ENCODE results near the gene SORCS3.

The SORCS3 gene

DNA sequence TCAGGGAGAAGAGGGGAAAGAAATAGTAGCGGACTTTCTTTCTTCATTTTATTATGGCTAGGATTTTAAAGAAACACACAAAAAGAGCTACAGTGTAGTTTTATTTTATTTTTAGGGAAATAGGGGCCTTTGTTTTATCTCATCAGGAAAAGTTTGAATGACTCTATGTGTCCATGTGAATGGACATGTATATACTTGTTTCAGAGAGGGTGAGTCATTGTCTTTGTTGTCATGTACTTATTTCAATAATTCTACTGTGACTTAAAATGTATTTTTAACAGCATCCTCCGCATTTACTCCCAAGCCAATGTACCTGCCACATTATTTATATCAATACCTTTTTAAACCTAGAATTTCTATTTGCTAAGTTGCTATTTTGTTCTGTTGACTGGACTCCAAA, 569.5 kb downstream of the SORCS3 start:
- H3K4me3 ChIP-seq (replicated peaks; ENCODE audit: low read depth, low read length) = no peak overlapping the region
- no peak for DNase-seq (ENCODE audit: extremely low read depth, low read depth)
- no peak for TF ChIP-seq CTCF (IDR thresholded peaks at IDR 0.05; ENCODE audit: low read depth, low read length, missing control alignments)

- no peak for TF ChIP-seq CTCF (IDR thresholded peaks at IDR 0.05; ENCODE audit: low read depth, low read length, missing control alignments)
- no peak for DNase-seq (ENCODE audit: extremely low read depth, low read depth)
- H3K4me3 ChIP-seq (replicated peaks; ENCODE audit: low read depth, low read length) = no peak overlapping the region
Observed at GRCh38 chr10:105237685-105238084, 596.6 kb downstream of the SORCS3 start.

DNA sequence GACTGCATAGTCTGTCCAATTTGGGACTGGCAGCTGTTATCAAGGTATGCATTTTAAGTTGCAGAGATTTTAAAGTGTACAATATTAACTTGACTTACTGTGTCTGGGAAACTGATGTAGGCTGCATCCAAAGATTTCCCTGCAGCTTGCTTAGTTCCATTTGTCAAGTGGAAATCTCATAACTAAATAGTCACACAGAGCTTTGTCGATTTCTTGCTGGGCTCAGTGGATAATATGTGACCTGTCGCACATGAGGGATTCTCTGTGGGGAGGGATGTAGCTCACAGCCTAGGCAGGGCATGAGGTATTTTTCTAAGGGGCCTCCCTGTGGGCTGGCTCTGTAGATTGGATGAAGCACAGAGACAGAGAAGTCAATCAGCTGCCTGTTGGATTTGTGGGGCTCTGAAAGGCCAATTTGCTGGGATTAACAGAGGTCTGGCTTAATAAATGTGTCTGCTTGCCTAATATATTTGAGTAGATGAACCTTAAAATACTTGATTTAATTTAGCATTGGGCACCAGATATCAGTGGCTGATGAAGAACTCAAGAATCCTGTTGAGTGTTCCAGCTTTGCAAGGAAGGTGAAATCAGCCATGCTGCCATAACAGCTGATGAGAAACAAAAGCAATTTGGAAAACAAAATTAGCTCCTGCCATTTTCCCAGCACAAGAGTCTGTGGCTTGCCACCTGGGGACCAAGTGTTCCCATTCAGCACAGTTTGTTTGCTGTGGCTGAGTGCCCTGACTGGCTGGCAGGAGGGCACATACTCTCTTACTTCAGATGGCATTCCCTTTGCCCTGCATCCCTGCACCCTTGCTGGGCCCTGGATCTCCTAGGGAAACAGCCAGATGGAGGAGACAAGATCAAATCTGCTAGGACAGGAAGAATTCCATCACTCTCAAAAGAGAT, 598.5 kb downstream of the SORCS3 start:
- no peak for DNase-seq (ENCODE audit: extremely low read depth, low read depth)
- TF ChIP-seq CTCF (IDR thresholded peaks at IDR 0.05; ENCODE audit: low read depth, low read length, missing control alignments) = no peak
- no peak overlapping the region for H3K4me3 ChIP-seq (replicated peaks; ENCODE audit: low read depth, low read length)

GRCh38 chr10:105241254-105241653, 600.2 kb downstream of the SORCS3 start:
- no peak for TF ChIP-seq CTCF (IDR thresholded peaks at IDR 0.05; ENCODE audit: low read depth, low read length, missing control alignments)
- no peak for DNase-seq (ENCODE audit: extremely low read depth, low read depth)
- H3K4me3 ChIP-seq (replicated peaks; ENCODE audit: low read depth, low read length) = no peak overlapping the region

DNA sequence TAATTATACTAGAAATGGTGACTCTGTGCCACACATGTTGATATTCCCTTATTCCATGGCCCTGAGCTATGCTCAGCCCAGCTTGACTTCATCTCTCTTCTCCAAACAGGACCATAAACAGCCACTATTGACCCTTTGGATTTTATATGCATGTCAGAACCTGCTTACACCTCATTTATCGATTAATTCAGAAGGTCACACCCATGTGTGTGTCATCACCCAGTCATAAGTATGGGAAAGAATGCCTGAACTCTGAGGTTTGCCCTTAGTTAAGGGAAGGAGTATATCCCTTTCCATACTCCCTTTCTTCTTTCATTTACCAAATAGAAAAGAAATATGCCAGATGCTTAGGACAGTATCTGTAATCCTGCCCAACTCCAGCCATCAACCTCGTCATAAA, 602.3 kb downstream of the SORCS3 start:
- no peak overlapping the region for H3K4me3 ChIP-seq (replicated peaks; ENCODE audit: low read depth, low read length)
- no peak for DNase-seq (ENCODE audit: extremely low read depth, low read depth)
- no peak for TF ChIP-seq CTCF (IDR thresholded peaks at IDR 0.05; ENCODE audit: low read depth, low read length, missing control alignments)

- TF ChIP-seq CTCF (IDR thresholded peaks at IDR 0.05; ENCODE audit: low read depth, low read length, missing control alignments) = no peak
- DNase-seq (ENCODE audit: extremely low read depth, low read depth) = no peak
Observed at GRCh38 chr10:105243825-105244224, 602.7 kb downstream of the SORCS3 start.

More at GRCh38 chr10:105243825-105244224, 602.7 kb downstream of the SORCS3 start:
- H3K4me3 ChIP-seq (replicated peaks; ENCODE audit: low read depth, low read length) = no peak overlapping the region

Data from HFF-Myc (cell line).